OCI-LY1 (cell line): ENCODE data around the gene SCN5A.

Source experiments
- H2AFZ ChIP-seq: fragments of 200-600 bp; sonication (generic), shearing (Covaris generic); 2 replicates; pipeline ENCODE4 v1.6.0; 2014; ENCODE audit warnings: antibody characterized with exemption, mild to moderate bottlenecking, low read length
- H3F3A ChIP-seq: fragments of 200-600 bp; sonication (generic), shearing (Covaris generic); 2 replicates; pipeline ENCODE4 v1.6.0; 2014; ENCODE audit warnings: mild to moderate bottlenecking, antibody characterized with exemption, low read length, moderate library complexity; ENCODE audit not compliant: insufficient read depth
- H3K27ac ChIP-seq: fragments of 200-600 bp; sonication (generic); 2 replicates; pipeline ENCODE4 v1.5.1; 2014; ENCODE audit warnings: low read length, mixed run types, mild to moderate bottlenecking, low read depth; ENCODE audit not compliant: poor library complexity, severe bottlenecking
- H3K27me3 ChIP-seq: fragments of 200-600 bp; sonication (generic); 2 replicates; pipeline ENCODE4 v1.6.0; 2014; ENCODE audit warnings: antibody characterized with exemption, mild to moderate bottlenecking, low read length, moderate library complexity; ENCODE audit not compliant: insufficient read depth
- H3K36me3 ChIP-seq: fragments of 200-600 bp; sonication (generic); 2 replicates; pipeline ENCODE4 v1.6.1; 2014; ENCODE audit warnings: mild to moderate bottlenecking, antibody characterized with exemption, low read length, moderate library complexity, mixed read lengths; ENCODE audit not compliant: insufficient read depth
- H3K4me1 ChIP-seq: fragments of 200-600 bp; sonication (generic); 2 replicates; pipeline ENCODE4 v1.5.1; 2014; ENCODE audit warnings: mild to moderate bottlenecking, low read length, moderate library complexity; ENCODE audit not compliant: insufficient read depth, severe bottlenecking
- H3K4me2 ChIP-seq: fragments of 200-600 bp; sonication (generic), shearing (Covaris generic); 2 replicates; pipeline ENCODE4 v1.6.1; 2014; ENCODE audit warnings: low read length
- H3K4me3 ChIP-seq: fragments of 200-600 bp; sonication (generic); 2 replicates; pipeline ENCODE4 v1.5.1; 2014; ENCODE audit warnings: low read length, low read depth, mild to moderate bottlenecking, mixed read lengths; ENCODE audit not compliant: poor library complexity, severe bottlenecking
- H3K79me2 ChIP-seq: fragments of 200-600 bp; shearing (Covaris generic); 2 replicates; pipeline ENCODE4 v1.6.1; 2016; ENCODE audit warnings: mixed run types, low read length, mixed read lengths; ENCODE audit not compliant: insufficient read depth
- H3K9ac ChIP-seq: fragments of 200-600 bp; sonication (generic), shearing (Covaris generic); 2 replicates; pipeline ENCODE4 v1.6.1; 2014; ENCODE audit warnings: mild to moderate bottlenecking, low read length, mixed read lengths
- H3K9me2 ChIP-seq: fragments of 200-600 bp; sonication (generic), shearing (Covaris generic); 2 replicates; pipeline ENCODE4 v1.6.1; 2014; ENCODE audit warnings: low read depth, mild to moderate bottlenecking, low read length, mixed read lengths
- H3K9me3 ChIP-seq: fragments of 200-600 bp; shearing (Covaris generic); 2 replicates; pipeline ENCODE4 v1.6.1; 2014; ENCODE audit warnings: low read length, mixed read lengths
- H4K20me1 ChIP-seq: fragments of 200-600 bp; sonication (generic), shearing (Covaris generic); 2 replicates; pipeline ENCODE4 v1.6.0; 2016; ENCODE audit warnings: mild to moderate bottlenecking, low read length; ENCODE audit not compliant: insufficient read depth
- CTCF ChIP-seq: fragments of 200-600 bp; sonication (generic), shearing (Covaris generic); IDR thresholded peaks from 2 replicates; pipeline ENCODE4 v1.5.1; 2017; ENCODE audit warnings: mild to moderate bottlenecking, antibody characterized with exemption, low read length, moderate library complexity, mixed read lengths
- EZH2 ChIP-seq: fragments of 200-600 bp; sonication (generic), shearing (Covaris generic); IDR thresholded peaks from 2 replicates; pipeline ENCODE4 v1.8.0; 2017; ENCODE audit warnings: borderline replicate concordance, mixed run types, mild to moderate bottlenecking, antibody characterized with exemption, low read length, moderate library complexity, mixed read lengths

Gene SCN5A

GRCh38 chr3:38549957-38550840 is 99.3 kb downstream of the SCN5A start:
- Histone ChIP-seq H3K36me3 (no peaks in the 10 kb centered on the region), H3K4me1 (no peaks in the 10 kb centered on the region), H3K4me3 (no peak overlapping the region), H3K79me2 (no peaks in the 10 kb centered on the region), H3K9me3 (no peaks in the 10 kb centered on the region), H3K27ac (no peak overlapping the region), H3K27me3 (no peaks in the 10 kb centered on the region; the same call in 1 of the 2 replicates), H3F3A (no peaks in the 10 kb centered on the region), H3K4me2 (no peak overlapping the region), H4K20me1 (no peaks in the 10 kb centered on the region), H2AFZ (no peak overlapping the region), H3K9ac (no peak overlapping the region), H3K9me2 (no peaks in the 10 kb centered on the region)
- TF ChIP-seq CTCF: no peak
- TF ChIP-seq EZH2: no peak

- Histone ChIP-seq H4K20me1 (no peaks in the 10 kb centered on the region), H3F3A (no peaks in the 10 kb centered on the region), H3K4me3 (no peak overlapping the region), H3K27ac (no peak overlapping the region), H3K9me3 (no peaks in the 10 kb centered on the region), H3K9me2 (no peaks in the 10 kb centered on the region), H3K36me3 (no peaks in the 10 kb centered on the region), H3K79me2 (no peaks in the 10 kb centered on the region), H3K4me2 (no peak overlapping the region), H3K27me3 (no peaks in the 10 kb centered on the region; the same call in 1 of the 2 replicates), H3K9ac (no peak overlapping the region), H3K4me1 (no peaks in the 10 kb centered on the region), H2AFZ (no peak overlapping the region)
- no peak for TF ChIP-seq CTCF
- TF ChIP-seq EZH2: no peak
Measured at GRCh38 chr3:38549486-38549885, 100.0 kb downstream of the SCN5A start.

DNA sequence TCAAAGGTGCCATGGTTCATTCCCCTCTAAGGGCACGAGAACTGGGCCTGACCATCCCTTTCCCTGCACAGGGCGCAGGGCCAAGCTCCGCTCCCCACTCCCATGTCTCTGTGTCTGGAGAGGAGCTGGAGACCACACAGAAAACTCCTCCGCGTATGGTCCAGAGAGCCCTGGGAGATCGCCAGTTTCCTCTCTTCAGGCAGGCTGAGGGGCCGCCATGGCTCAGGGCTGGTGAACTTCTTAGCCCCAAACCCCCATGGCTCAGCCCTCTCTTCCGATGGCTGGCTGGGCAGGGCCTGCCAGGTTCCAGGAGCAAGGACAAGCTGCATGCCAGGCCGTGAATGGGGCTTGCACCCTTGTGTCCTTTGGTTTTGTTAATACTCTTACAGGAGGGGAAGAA is 100.4 kb downstream of the SCN5A start:
- H3K36me3 ChIP-seq: no peaks in the 10 kb centered on the region
- H3K9me3 ChIP-seq: no peaks in the 10 kb centered on the region
- no peaks in the 10 kb centered on the region for H4K20me1 ChIP-seq
- H3K27ac ChIP-seq: no peak overlapping the region
- H3K27me3 ChIP-seq: no peaks in the 10 kb centered on the region; the same call in 1 of the 2 replicates
- no peak overlapping the region for H2AFZ ChIP-seq
- H3K4me1 ChIP-seq: no peaks in the 10 kb centered on the region
- TF ChIP-seq EZH2 (no peak), CTCF (no peak)
- no peak overlapping the region for H3K9ac ChIP-seq
- no peaks in the 10 kb centered on the region for H3F3A ChIP-seq
- H3K9me2 ChIP-seq: no peaks in the 10 kb centered on the region
- no peak overlapping the region for H3K4me2 ChIP-seq
- H3K4me3 ChIP-seq: no peak overlapping the region
- H3K79me2 ChIP-seq: no peaks in the 10 kb centered on the region
